Testis (tissue), 3 donors: ENCODE data around the gene ZBTB7C. TPM values are rescaled to one million over a fixed set of nuclear protein-coding genes. Genes with fewer than 3 reads are reported as not detected.

Experiments
- DNase-seq: peaks from one replicate; pipeline ENCODE4 v3.0.0-alpha.2; 2019
- H3K27ac ChIP-seq, 2 donors: fragments of 200-600 bp; sonication (generic); one replicate each; pipeline ENCODE4 v1.5.1; 2019
- H3K27me3 ChIP-seq: fragments of 200-600 bp; sonication (generic); one replicate; pipeline ENCODE4 v1.5.1; 2019
- H3K36me3 ChIP-seq: fragments of 200-600 bp; sonication (generic); one replicate; pipeline ENCODE4 v1.5.1; 2017; ENCODE audit warnings: low read depth; ENCODE audit errors: missing control alignments
- H3K4me1 ChIP-seq: fragments of 200-600 bp; sonication (generic); one replicate; pipeline ENCODE4 v1.5.1; 2019
- H3K4me3 ChIP-seq, 2 donors: fragments of 200-600 bp; sonication (generic); one replicate each; pipeline ENCODE4 v1.5.1; 2017 to 2019
- H3K9me3 ChIP-seq: fragments of 200-600 bp; sonication (generic); one replicate; pipeline ENCODE4 v1.5.1; 2017
- POLR2A ChIP-seq: fragments of 450-650 bp; IDR thresholded peaks from one replicate; pipeline ENCODE4 v1.6.1; 2017; ENCODE audit warnings: antibody characterized with exemption, mild to moderate bottlenecking, moderate library complexity
- WGBS, 2 donors: methylation state at CpG; one replicate each; pipeline ENCODE4 v1.1.5; 2018; 5-methylcytosine and 5-hydroxymethylcytosine counted together
- intact Hi-C: fragments of 100-400 bp; cut with DNase I; formaldehyde crosslinking; loops from one replicate; pipeline ENCODE4 v1.15.1; 2023; ENCODE audit warnings: low total_unique reads
- polyA plus RNA-seq: library from polyadenylated mRNA; stranded (reverse); fragments of 350-450 nt; fragmentation: Illumina TruSeq; extraction: RNeasy Lipid Tissue Mini Kit (QIAGEN cat#74804); gene quantifications from one replicate; pipeline ENCODE4 v1.2.3, GENCODE V29; 2014; ENCODE audit warnings: low read depth, low replicate concordance; ENCODE audit not compliant: insufficient read depth
- total RNA-seq, 2 donors: library from RNA; depleted of rRNA; stranded (reverse); fragments of >200 nt; gene quantifications; one replicate each; pipeline ENCODE4 v1.2.3, GENCODE V29; 2016
- TF ChIP-seq, protein P1 (sequence below), 3 experiments: fragments of 450-650 bp in 2 of 3; fragments of 200-600 bp in 1 of 3; sonication (generic) in 1 of 3; IDR thresholded peaks; one replicate each; pipeline ENCODE4 v1.5.1; 2016 to 2019; ENCODE audit warnings: antibody characterized with exemption in 3 of 3, mild to moderate bottlenecking in 2 of 3, moderate library complexity in 1 of 3

Gene ZBTB7C
- total and polyA plus RNA-seq, 3 donors from 2014 or later = 14.1 to 65.4 (median 42.4) TPM

DNA sequence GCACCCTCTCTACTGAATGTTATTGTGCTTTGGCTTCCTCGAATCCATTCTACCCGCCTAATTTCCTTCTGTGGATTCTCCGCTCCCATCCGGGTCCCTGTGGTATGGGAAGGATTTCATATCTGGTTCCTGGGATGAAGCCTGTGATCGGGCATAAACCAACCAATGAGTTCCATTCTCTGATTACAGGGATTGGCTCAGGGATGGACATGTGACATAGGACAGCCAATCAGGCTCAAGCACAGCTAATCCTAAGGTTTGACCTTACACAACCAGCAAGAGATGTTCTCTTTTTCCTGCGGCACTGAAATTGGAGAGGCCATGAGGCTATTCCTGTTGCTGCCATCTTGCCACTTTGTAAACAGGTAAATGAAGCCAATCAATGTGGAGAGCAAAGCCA, 310.6 kb downstream of the ZBTB7C start:
- peaks cover 7% of the 10 kb centered on the region for H3K4me1 ChIP-seq
- no peaks in the 10 kb centered on the region for H3K9me3 ChIP-seq
- TF ChIP-seq POLR2A = no peak
- TF ChIP-seq, protein P1, sequence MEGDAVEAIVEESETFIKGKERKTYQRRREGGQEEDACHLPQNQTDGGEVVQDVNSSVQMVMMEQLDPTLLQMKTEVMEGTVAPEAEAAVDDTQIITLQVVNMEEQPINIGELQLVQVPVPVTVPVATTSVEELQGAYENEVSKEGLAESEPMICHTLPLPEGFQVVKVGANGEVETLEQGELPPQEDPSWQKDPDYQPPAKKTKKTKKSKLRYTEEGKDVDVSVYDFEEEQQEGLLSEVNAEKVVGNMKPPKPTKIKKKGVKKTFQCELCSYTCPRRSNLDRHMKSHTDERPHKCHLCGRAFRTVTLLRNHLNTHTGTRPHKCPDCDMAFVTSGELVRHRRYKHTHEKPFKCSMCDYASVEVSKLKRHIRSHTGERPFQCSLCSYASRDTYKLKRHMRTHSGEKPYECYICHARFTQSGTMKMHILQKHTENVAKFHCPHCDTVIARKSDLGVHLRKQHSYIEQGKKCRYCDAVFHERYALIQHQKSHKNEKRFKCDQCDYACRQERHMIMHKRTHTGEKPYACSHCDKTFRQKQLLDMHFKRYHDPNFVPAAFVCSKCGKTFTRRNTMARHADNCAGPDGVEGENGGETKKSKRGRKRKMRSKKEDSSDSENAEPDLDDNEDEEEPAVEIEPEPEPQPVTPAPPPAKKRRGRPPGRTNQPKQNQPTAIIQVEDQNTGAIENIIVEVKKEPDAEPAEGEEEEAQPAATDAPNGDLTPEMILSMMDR (IDR thresholded peaks at IDR 0.05) = no peak
- H3K27me3 ChIP-seq = no peaks in the 10 kb centered on the region
- no peaks in the 10 kb centered on the region for H3K36me3 ChIP-seq
- WGBS, 2 donors = 71 to 72% methylated on average over 5 to 6 of the region's 6 CpGs
- H3K4me3 ChIP-seq = peak overlapping the region in 1 of 2 donors; percentile 12
- H3K27ac ChIP-seq = no peak overlapping the region
- intact Hi-C loops = no loop called here
- peak; percentile 50 for DNase-seq

DNA sequence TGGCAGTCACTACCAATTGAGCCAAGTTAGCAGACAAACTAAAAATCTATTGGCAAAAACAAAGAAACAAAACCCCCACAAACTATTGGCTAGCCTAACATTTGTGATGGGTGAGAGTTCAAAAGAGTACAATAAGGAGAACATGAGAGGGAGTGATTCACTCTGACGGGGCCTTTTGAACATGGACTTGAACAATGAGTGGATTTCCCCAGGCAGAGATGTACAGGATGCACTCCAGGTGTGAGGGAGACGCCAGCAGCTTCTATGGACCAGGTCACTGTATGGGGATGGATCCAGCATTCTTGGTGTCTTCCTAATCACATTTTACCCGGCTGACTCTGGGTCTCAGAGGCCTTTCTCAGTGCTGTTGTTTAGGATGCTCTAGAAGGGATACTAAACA, 311.2 kb downstream of the ZBTB7C start:
- WGBS, 2 donors = 38 to 69% methylated on average over 3 of the region's 3 CpGs
- intact Hi-C loops = no loop called here
- no peak overlapping the region for H3K27ac ChIP-seq

DNA sequence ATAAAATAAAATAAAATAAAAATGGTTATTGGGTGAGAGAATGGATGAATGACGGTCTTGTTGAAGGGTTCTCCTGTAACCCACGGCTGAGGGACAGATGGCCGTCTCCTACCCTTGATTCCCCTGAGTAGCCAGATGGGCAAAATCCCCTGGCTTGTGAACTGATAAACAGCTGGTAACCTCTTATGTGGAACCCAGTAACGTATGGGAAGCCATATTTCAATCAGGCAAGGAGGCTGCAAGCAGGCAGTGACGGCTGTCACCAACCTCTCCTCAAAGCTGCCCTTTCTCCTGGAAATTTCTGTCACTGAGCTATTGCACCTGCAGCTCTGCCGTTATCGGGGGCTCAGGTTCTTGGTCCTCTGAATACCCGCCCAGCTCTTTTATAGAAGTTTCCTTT, 313.5 kb downstream of the ZBTB7C start:
- H3K27ac ChIP-seq = no peak overlapping the region
- no peaks in the 10 kb centered on the region for H3K36me3 ChIP-seq
- H3K27me3 ChIP-seq = no peaks in the 10 kb centered on the region
- TF ChIP-seq, protein P1 (IDR thresholded peaks at IDR 0.05) = no peak
- no peak for TF ChIP-seq POLR2A
- H3K4me1 ChIP-seq = peaks cover 7% of the 10 kb centered on the region
- WGBS, 2 donors = 72 to 79% methylated on average over 8 of the region's 8 CpGs
- no peak overlapping the region for H3K4me3 ChIP-seq
- DNase-seq = no peak
- intact Hi-C loops = no loop called here
- H3K9me3 ChIP-seq = no peaks in the 10 kb centered on the region

More for the DNA sequence above, 311.2 kb downstream of the ZBTB7C start:
- peak overlapping the region in 1 of 2 donors; percentile 12 for H3K4me3 ChIP-seq
- H3K36me3 ChIP-seq = no peaks in the 10 kb centered on the region
- H3K27me3 ChIP-seq = no peaks in the 10 kb centered on the region
- H3K9me3 ChIP-seq = no peaks in the 10 kb centered on the region
- DNase-seq = no peak
- peaks cover 7% of the 10 kb centered on the region for H3K4me1 ChIP-seq
- no peak for TF ChIP-seq POLR2A
- TF ChIP-seq, protein P1 (IDR thresholded peaks at IDR 0.05) = no peak

DNA sequence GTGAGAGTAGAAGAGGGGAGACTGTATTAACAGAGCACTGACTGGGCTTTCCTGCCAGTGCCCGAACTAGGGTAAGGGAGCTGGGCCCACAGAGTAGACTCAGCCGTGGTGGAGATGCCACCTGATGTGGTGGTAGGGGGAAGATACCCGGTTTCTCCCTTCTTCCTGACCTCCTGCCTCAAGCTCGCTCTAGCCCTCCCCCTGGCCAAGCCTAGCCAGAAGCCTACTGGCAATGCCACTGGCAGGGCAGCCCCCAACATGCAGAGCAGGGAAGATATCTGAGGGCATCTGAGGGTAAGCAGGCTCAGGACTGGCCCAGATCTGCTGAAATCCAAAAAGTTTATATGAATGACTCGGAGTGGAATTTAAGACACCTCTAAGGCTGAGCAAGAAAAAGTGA, 316.1 kb downstream of the ZBTB7C start:
- intact Hi-C loops = no loop called here
- Histone ChIP-seq H3K4me3 (no peak overlapping the region), H3K27ac (no peak overlapping the region), H3K9me3 (no peaks in the 10 kb centered on the region), H3K4me1 (no peaks in the 10 kb centered on the region), H3K36me3 (no peaks in the 10 kb centered on the region), H3K27me3 (no peaks in the 10 kb centered on the region)
- TF ChIP-seq, protein P1 (IDR thresholded peaks at IDR 0.05) = no peak
- TF ChIP-seq POLR2A = no peak
- DNase-seq = no peak
- 88 to 89% methylated on average over 5 of the region's 5 CpGs for WGBS, 2 donors

DNA sequence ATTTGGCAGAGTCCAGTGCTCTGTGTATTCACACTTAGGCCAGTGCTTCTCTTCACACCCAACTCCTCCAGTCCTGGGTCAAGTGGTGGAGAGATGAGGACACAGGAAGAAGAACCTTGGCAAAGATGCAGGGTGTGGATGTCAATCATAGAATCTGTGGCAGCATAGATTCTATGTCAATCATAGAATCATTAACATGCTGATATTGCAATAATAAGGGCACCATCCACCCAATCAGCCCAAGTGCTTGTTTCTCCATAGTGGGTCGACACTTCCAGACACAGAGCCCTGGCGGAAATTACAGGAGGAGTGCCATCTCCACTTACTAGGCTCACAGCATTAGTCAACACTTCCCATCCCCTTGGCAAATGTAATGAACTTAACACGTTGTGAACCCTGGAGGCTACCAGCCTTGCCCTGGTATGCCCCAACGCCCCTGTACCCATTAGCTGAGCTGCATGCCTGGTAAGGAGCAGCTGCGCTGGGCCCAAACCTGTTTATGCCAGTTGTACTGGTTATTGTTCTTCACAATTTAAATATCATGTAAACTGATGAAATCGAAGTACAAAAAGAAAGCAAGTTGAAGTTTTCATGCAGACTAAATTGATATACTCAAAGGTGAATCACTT, 317.2 kb downstream of the ZBTB7C start:
- no peak for DNase-seq
- Histone ChIP-seq H3K9me3 (no peaks in the 10 kb centered on the region), H3K4me3 (no peak overlapping the region), H3K27me3 (no peaks in the 10 kb centered on the region), H3K36me3 (no peaks in the 10 kb centered on the region), H3K27ac (no peak overlapping the region), H3K4me1 (no peaks in the 10 kb centered on the region)
- TF ChIP-seq, protein P1 (IDR thresholded peaks at IDR 0.05) = no peak
- TF ChIP-seq POLR2A = no peak
- intact Hi-C loops = no loop called here
- 93 to 95% methylated on average over 6 of the region's 6 CpGs for WGBS, 2 donors
